Endothelial cell of umbilical vein (primary cell): ENCODE measurements around the gene FCER2. TPM values are rescaled to one million over a fixed set of nuclear protein-coding genes. Genes with fewer than 3 reads are reported as not detected.
A peak's percentile ranks its signal among the peaks of the same experiment; 100 is the strongest.

Source experiments
- BruUV-seq: library from RNA; stranded (reverse); fragments of 400-500 nt; replicated peaks from 2 replicates; lab custom pipeline; 2021; lab: Mats Ljungman, UMichigan
- CTCF ChIA-PET: fragments of 300-600, 350-600 bp; sonication (Branson Sonifier 250); formaldehyde crosslinking; loops from one replicate; lab custom pipeline; 2021; ENCODE audit warnings: antibody characterized with exemption, inconsistent platforms; lab: Charles Lee
- POLR2A ChIA-PET: fragments of 300-600, 350-600 bp; sonication (Branson Sonifier 250); formaldehyde crosslinking; loops from one replicate; lab custom pipeline; 2021; ENCODE audit warnings: antibody characterized with exemption, inconsistent platforms; lab: Charles Lee
- DNase-seq: peaks from one replicate; pipeline ENCODE4 v3.0.0-alpha.2; 2011; ENCODE audit warnings: low read depth, low spot score
- FAIRE-seq: peaks from 2 replicates; lab custom pipeline; 2011; peaks lifted over from hg19 to GRCh38; lab: Jason Lieb, UNC
- H2AFZ ChIP-seq: 2 replicates; pipeline ENCODE4 v1.6.0; 2012; ENCODE audit warnings: low read depth, low read length, control low read depth, inconsistent platforms
- H3K27ac ChIP-seq: 2 replicates; pipeline ENCODE4 v1.5.1; 2011; ENCODE audit warnings: low read depth, mild to moderate bottlenecking, control low read depth, low read length, moderate library complexity; ENCODE audit not compliant: insufficient read depth
- H3K27me3 ChIP-seq, 2 experiments: 2 replicates each; pipeline versions ENCODE4 v1.6.0 to v1.6.1; 2011; ENCODE audit warnings: low read length in 2 of 2, mixed read lengths in 1 of 2; ENCODE audit not compliant: control insufficient read depth in 2 of 2, insufficient read depth in 2 of 2
- H3K36me3 ChIP-seq, 2 experiments: 2 replicates in 1 of 2; 3 replicates in 1 of 2; pipeline ENCODE4 v1.5.1; 2011; ENCODE audit warnings: low read length in 2 of 2, mild to moderate bottlenecking in 1 of 2, moderate library complexity in 1 of 2; ENCODE audit not compliant: control insufficient read depth in 2 of 2, insufficient read depth in 2 of 2; ENCODE audit errors: extremely low read depth in 1 of 2
- H3K4me1 ChIP-seq: 3 replicates; pipeline ENCODE4 v1.5.1; 2011; ENCODE audit warnings: mild to moderate bottlenecking, low read length; ENCODE audit not compliant: control insufficient read depth, insufficient read depth; ENCODE audit errors: extremely low read depth
- H3K4me2 ChIP-seq: 2 replicates; pipeline ENCODE4 v1.6.1; 2011; ENCODE audit warnings: low read length, control low read depth, mixed read lengths; ENCODE audit not compliant: insufficient read depth
- H3K4me3 ChIP-seq, 3 experiments: fragments of 200-600 bp in 1 of 3; sonication (generic), shearing (Covaris generic) in 1 of 3; replicated peaks in 1 of 3; 2 replicates each; pipeline ENCODE4 v1.5.1; 2011 to 2016; ENCODE audit warnings: control low read depth in 3 of 3, low read length in 3 of 3, mild to moderate bottlenecking in 2 of 3, inconsistent platforms in 1 of 3, low read depth in 1 of 3, moderate library complexity in 1 of 3; ENCODE audit not compliant: insufficient read depth in 1 of 3
- H3K79me2 ChIP-seq: 2 replicates; pipeline ENCODE4 v1.6.0; 2012; ENCODE audit warnings: low read length, inconsistent platforms; ENCODE audit not compliant: control insufficient read depth, insufficient read depth
- H3K9ac ChIP-seq: replicated peaks from 2 replicates; pipeline ENCODE3; 2011; ENCODE audit warnings: low read length, control low read depth; ENCODE audit not compliant: insufficient read depth; ENCODE audit errors: extremely low read depth
- H3K9me1 ChIP-seq: replicated peaks from 3 replicates; pipeline ENCODE4 v1.6.0; 2011; ENCODE audit warnings: mild to moderate bottlenecking, low read length; ENCODE audit not compliant: control insufficient read depth, insufficient read depth; ENCODE audit errors: extremely low read depth
- H3K9me3 ChIP-seq: replicated peaks from 2 replicates; pipeline ENCODE4 v1.5.1; 2012; ENCODE audit warnings: low read length, inconsistent platforms; ENCODE audit not compliant: control insufficient read depth, insufficient read depth
- H4K20me1 ChIP-seq: replicated peaks from 2 replicates; pipeline ENCODE3; 2011; ENCODE audit warnings: mild to moderate bottlenecking, low read length; ENCODE audit not compliant: control insufficient read depth, insufficient read depth; ENCODE audit errors: extremely low read depth
- EZH2 ChIP-seq: IDR thresholded peaks from 2 replicates; pipeline ENCODE4 v1.6.1; 2012; ENCODE audit warnings: borderline replicate concordance, low read depth, mild to moderate bottlenecking, moderate library complexity, low read length, inconsistent platforms; ENCODE audit not compliant: severe bottlenecking
- GATA2 ChIP-seq: IDR thresholded peaks from 2 replicates; pipeline ENCODE4 v1.7.0; 2011; ENCODE audit warnings: low read depth, mild to moderate bottlenecking, moderate library complexity, mixed read lengths, low read length; ENCODE audit not compliant: insufficient read length, insufficient read depth
- MAX ChIP-seq: IDR thresholded peaks from 2 replicates; pipeline ENCODE4 v1.6.1; 2011; ENCODE audit not compliant: insufficient read depth, insufficient read length
- MYC ChIP-seq: IDR thresholded peaks from one replicate; pipeline ENCODE4 v1.6.1; 2011; ENCODE audit warnings: mild to moderate bottlenecking, low read depth, low read length
- POLR2AphosphoS5 ChIP-seq: IDR thresholded peaks from 2 replicates; pipeline ENCODE4 v1.6.1; 2012; ENCODE audit warnings: low read depth, mild to moderate bottlenecking, control low read depth, low read length, moderate library complexity; ENCODE audit not compliant: insufficient read depth
- dilution Hi-C: fragments of 300-500 bp; cut with MboI; formaldehyde crosslinking; loops from one replicate; pipeline ENCODE4 v1.15.0; 2019; ENCODE audit warnings: low sequenced_read_pairs; ENCODE audit not compliant: extremely low pct_ligation_motif_present
- intact Hi-C: fragments of 100-400 bp; cut with micrococcal nuclease; formaldehyde crosslinking; loops from one replicate; pipeline ENCODE4 v1.10.0; 2022
- polyA plus RNA-seq, 4 experiments: library from polyadenylated mRNA; depleted of rRNA in 3 of 4; stranded (reverse) in 3 of 4; unstranded in 1 of 4; fragments of >200 nt; gene quantifications; 2 replicates each; pipeline versions ENCODE4 v1.2.1 to v1.2.3, GENCODE V29; 2011 to 2012; ENCODE audit warnings: missing spikeins in 1 of 4
- total RNA-seq: library from RNA; stranded (reverse); gene quantifications from 2 replicates; pipeline ENCODE4 v1.2.3, GENCODE V29; 2021

Gene FCER2
- total and polyA plus RNA-seq, 2 donors (not counting 3 experiments of a cell fraction or from before 2014, with no cell fraction given), result not detected

DNA sequence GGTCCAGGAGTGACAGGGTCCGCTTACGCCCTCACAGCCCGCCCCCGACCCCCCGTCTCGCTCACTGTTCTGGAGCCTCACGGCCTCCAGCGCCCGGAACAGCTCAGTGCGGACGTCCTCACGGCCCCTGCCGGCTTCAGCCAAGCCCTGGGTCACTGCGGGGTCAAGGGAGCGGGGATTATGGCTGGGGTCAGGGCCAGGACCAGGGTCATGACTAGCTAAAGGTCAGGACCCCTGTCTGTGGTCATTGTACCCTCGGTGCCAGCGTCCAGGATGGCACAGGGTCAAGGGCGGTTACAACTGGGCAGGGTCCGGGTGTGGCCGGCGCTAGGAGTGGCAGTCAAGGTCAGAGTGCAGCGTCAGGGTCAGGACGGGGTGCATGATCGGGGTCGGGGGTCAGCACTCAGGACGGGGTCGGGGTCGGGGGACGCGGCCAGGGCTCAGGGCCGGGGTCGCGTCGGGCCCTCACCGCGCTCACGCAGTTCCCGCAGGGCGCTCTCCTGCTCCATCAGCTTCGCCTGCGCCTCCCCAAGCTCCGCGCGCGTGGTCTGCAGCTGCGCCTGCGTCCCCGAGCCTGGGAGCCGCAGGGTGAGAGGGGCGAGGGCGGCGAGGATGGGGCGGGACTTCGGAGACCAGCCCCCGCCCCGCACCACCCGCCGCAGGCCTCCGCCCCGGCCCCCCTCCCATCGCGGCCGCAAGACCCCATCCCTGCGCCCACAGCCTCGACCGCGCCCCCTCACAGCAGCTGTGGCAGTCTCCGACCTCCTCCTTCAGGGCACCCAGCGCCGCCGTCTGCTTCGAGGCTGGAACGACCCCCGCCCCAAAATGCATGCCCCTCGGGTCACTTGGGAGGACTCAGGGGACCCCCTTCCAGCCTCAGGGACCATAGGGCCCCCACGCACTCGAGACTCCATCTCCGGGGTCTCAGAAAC, 28.6 kb upstream of the FCER2 start:
- no peaks in the 10 kb centered on the region for H3K79me2 ChIP-seq
- no peak for DNase-seq
- FAIRE-seq, result no peak
- no peaks in the 10 kb centered on the region for H4K20me1 ChIP-seq
- H3K9me3 ChIP-seq, result no peaks in the 10 kb centered on the region
- no peak overlapping the region for H3K27ac ChIP-seq
- dilution Hi-C loops, result no loop called here
- ChIA-PET CTCF (no interaction called here), POLR2A (no interaction called here)
- no peaks in the 10 kb centered on the region for H3K4me1 ChIP-seq
- no peak overlapping the region for H3K4me2 ChIP-seq
- no peak overlapping the region for H2AFZ ChIP-seq
- intact Hi-C loops, result no loop called here
- no peaks in the 10 kb centered on the region for H3K36me3 ChIP-seq
- no TSS peak for BruUV-seq
- H3K9me1 ChIP-seq, result no peaks in the 10 kb centered on the region
- H3K27me3 ChIP-seq, result peaks cover 33 to 40% of the 10 kb centered on the region in 2 experiments
- no peak overlapping the region for H3K4me3 ChIP-seq
- no peak for TF ChIP-seq MAX
- peak; percentile 16 for TF ChIP-seq EZH2
- TF ChIP-seq GATA2, result no peak
- no peak for TF ChIP-seq POLR2AphosphoS5
- no peak overlapping the region for H3K9ac ChIP-seq

DNA sequence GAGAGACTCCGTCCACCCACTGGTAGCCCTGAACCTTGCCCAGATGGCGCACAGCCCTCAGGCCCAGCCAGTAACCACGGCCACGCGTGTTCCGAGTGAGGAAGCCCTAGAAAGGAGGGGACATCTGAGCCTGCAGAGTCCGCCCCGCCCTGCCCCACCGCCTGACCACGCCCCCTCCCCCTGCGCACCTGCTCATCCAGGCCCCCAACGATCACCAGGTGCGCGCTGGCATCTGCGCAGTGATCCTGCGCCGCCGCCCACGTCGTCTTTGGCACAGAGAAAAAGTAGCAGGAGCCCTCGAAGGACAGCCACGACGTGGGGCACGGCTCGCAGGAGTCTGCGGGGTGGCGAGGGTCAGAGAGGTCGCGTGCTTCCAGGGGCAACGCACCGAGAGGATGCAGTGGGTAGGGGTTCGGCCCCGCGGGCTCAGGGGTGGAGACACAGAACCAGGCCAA, 27.9 kb upstream of the FCER2 start:
- ChIA-PET CTCF (interaction anchor here (1.1 kb wide), 1 partner anchor 49 kb away, joined by 3 read pairs; the partner anchor contains the start of gene TRAPPC5), POLR2A (no interaction called here)
- Histone ChIP-seq H3K9me3 (no peaks in the 10 kb centered on the region), H3K36me3 (no peaks in the 10 kb centered on the region), H3K27me3 (peaks cover 33 to 40% of the 10 kb centered on the region in 2 experiments), H3K4me1 (no peaks in the 10 kb centered on the region), H2AFZ (no peak overlapping the region), H3K9ac (no peak overlapping the region), H3K9me1 (no peaks in the 10 kb centered on the region), H3K79me2 (no peaks in the 10 kb centered on the region), H4K20me1 (no peaks in the 10 kb centered on the region), H3K4me3 (no peak overlapping the region), H3K27ac (no peak overlapping the region), H3K4me2 (no peak overlapping the region)
- TF ChIP-seq MYC (no peak), EZH2 (peak; percentile 22)
- dilution Hi-C loops (no loop called here), intact Hi-C loops (no loop called here)
- BruUV-seq, result no TSS peak
- FAIRE-seq (no peak), DNase-seq (no peak)
